Activated CD8-positive, alpha-beta memory T cell treated with anti-CD3 and anti-CD28 coated beads, Interleukin-2, amount 50 U/mL, for 48 hours (primary cell): ENCODE data around the gene ERC1.
"Not testable (repeated sequence)": the region's sequence is repeated elsewhere in the genome, so short reads cannot be mapped to it uniquely, and the experiment has no call there.

ENCODE experiments used
- DNase-seq: peaks from one replicate; pipeline ENCODE4 v3.0.0-alpha.2; 2020

The ERC1 gene

GRCh38 chr12:1080520-1081223 lies 89.6 kb downstream of the ERC1 start:
- no peak for DNase-seq

- no peak for DNase-seq
These were observed 92.3 kb downstream of the ERC1 start for GRCh38 chr12:1083151-1083888.

DNA sequence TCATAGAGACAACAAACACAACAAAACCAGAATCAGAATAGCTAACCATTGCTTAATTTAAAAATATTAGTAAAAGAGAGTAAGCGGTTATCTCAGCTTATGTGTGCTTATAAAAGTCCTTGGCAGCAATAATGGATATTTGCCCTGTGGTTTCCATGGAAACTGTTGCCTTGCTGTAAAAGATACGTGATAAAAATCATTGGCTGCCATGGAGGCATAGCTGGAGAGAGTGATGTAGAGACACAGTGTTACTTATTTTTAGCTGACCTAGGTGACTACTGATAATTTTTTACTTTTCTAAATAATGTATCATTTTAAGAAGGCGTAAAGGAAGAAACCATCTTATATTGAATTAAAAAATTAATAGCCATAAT lies 92.9 kb downstream of the ERC1 start:
- DNase-seq, result no peak

GRCh38 chr12:1091350-1091749 lies 100.3 kb downstream of the ERC1 start:
- DNase-seq, result no peak

DNA sequence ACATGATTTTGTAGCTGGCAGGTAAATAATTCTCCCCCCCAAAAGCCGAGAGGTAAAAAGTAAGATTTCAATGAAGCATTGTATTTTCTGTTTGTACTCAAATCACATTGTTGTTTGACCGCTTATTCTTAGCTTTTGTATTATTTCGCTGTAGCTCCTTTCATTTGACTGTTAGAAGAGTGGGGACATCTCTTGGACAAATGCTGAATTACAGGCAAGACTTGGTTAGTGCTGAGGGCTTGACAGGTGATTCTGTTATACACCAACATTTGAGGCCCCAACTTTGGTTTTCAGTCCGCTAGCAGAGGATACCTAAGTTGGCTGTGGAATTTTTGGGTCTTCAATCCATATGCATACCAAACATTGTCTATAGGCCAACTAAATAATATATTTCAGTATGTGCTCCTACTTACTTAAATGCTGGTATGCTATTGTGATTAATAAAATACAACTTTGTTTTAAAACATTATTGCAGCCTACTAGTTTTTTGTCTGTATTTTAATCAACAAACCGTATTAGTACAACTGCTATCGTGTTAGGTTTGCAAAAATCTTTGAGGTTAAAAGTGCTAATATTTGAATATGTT lies 102.2 kb downstream of the ERC1 start:
- DNase-seq, result no peak

- DNase-seq, result no peak
These were observed 103.7 kb downstream of the ERC1 start for GRCh38 chr12:1094714-1095113.

- DNase-seq, result no peak
These were observed 108.1 kb downstream of the ERC1 start for GRCh38 chr12:1099158-1099557.

GRCh38 chr12:1099618-1100017 lies 108.6 kb downstream of the ERC1 start:
- not testable (repeated sequence) for DNase-seq

DNA sequence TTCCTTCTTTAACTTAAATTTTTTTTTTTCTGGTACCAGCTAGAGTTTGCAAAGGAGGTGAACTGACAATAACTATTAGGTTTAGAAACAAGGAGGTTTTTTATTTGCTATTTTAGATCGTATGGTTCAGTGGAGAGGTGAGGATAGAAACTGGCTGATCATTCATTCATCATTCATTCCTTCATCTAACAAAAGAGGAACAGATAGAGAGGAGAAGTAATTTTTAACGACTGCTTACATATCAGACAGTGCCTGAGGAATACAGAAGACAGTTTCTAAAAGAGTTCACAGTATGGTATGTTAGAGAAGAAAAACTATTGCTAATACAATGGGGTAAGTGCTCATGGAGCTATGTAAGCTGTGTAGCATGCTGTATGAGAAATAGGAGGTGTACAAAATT lies 111.1 kb downstream of the ERC1 start:
- DNase-seq, result no peak

- no peak for DNase-seq
These were observed 111.9 kb downstream of the ERC1 start for GRCh38 chr12:1102791-1103450.

- no peak for DNase-seq
These were observed 112.6 kb downstream of the ERC1 start for GRCh38 chr12:1103632-1104031.

- no peak for DNase-seq
These were observed 113.2 kb downstream of the ERC1 start for GRCh38 chr12:1104088-1104800.

DNA sequence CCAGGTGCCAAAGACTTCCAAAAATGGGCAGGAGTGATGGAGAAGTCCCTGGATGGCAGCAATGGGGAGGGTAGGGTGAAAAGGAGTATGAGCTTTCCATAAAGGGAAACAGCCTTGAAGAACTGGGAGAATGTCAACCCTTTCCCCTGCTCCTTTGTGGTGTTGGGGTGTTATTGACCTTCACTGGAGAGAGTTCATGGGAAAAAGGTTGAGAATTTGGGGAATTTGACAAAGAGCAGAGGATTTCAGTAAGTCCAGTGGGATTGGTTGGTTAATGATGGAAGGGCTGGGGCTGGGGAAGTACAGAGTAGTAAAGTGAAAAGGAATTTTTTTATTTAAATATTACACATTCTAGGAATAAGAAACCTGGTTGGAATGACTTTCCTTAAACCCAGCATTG lies 116.6 kb downstream of the ERC1 start:
- DNase-seq, result no peak

- DNase-seq, result no peak
These were observed 117.3 kb downstream of the ERC1 start for GRCh38 chr12:1108276-1108675.

- DNase-seq, result no peak
These were observed 124.6 kb downstream of the ERC1 start for GRCh38 chr12:1115484-1116231.

- DNase-seq, result no peak
These were observed 126.3 kb downstream of the ERC1 start for GRCh38 chr12:1117371-1117770.

- DNase-seq, result peak; percentile 78
These were observed 127.0 kb downstream of the ERC1 start for GRCh38 chr12:1117970-1118563.

DNA sequence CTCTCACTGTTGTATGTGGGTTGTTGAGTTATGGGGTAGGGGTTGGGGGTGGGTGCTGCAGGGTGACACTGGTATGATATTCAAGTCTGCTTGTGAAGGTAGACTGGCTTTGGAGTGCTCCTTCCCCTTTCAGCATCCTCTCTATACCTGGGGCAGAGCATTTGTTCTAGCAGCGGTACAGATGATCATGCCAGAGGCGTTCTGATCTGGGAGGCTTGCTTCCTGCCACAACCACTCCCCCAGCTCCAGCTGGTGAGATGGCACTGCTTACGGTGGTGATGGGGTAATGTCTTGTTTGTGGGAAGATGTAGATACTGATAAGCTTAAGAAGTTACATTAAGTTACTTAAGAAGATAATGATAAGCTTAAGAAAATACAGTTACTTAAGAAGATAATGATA lies 131.8 kb downstream of the ERC1 start:
- no peak for DNase-seq

DNA sequence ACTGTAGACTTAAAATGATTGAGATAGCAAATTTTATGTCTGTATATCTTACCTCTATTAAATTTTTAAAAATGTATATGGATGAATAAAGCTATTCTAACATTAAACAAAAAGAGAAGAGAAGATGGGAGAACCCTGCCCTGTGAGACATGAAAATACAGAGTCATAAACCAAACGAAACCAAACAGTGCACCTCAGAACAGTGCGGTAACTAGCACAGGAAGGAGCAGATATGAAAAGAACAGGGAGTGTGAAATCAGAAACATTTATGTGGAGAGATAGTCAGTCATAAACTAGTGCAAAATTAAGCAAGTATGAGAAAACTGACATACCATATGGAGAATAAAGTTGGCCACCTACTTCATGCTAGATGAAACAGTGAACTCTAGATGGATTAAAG lies 135.1 kb downstream of the ERC1 start:
- no peak for DNase-seq

- DNase-seq, result no peak
These were observed 136.0 kb downstream of the ERC1 start for GRCh38 chr12:1127021-1127420.

GRCh38 chr12:1130164-1130563 lies 139.1 kb downstream of the ERC1 start:
- DNase-seq, result no peak

DNA sequence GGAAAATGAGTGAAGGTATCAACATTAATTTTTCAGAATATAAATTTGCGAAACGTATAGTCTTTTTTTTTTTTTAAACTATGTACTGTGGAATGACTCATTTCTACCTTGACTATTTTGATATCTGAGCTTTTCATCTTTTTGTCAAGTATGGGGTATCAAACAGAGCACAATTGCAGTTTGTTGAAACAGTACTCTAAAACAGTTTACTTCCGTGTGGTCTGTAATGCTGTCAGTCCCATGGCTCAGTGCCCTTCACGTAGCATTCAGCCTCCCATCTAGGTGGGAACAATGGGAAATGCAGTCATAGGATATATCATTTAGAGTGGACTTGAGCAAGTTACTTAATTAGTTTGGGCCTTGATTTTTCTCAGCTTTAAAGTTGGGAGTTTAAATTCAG lies 139.5 kb downstream of the ERC1 start:
- DNase-seq, result no peak
